ENCODE measurements around the gene PLEKHA6. TPM values are rescaled to one million over a fixed set of nuclear protein-coding genes. Genes with fewer than 3 reads are reported as not detected.

Gene PLEKHA6
- total RNA-seq, 1 experiment from 2014 or later = 5.5 TPM

GRCh38 chr1:204264805-204265204 lies 94.9 kb downstream of the PLEKHA6 start:
- no peaks in the 10 kb centered on the region for H3K27me3 ChIP-seq (ENCODE audit: control insufficient read depth, insufficient read depth, low read length)
- H3K36me3 ChIP-seq (ENCODE audit: control insufficient read depth, insufficient read depth, low read length) = no peaks in the 10 kb centered on the region
- H3K4me1 ChIP-seq (ENCODE audit: control insufficient read depth, insufficient read depth, low read length) = no peaks in the 10 kb centered on the region
- ChIA-PET CTCF (no interaction called here), POLR2A (no interaction called here)
- no peak overlapping the region for H3K27ac ChIP-seq (ENCODE audit: low read length)
- no peaks in the 10 kb centered on the region for H3K9me3 ChIP-seq (ENCODE audit: control insufficient read depth, insufficient read depth, low read depth, low read length)
- no peak overlapping the region for H3K4me3 ChIP-seq (ENCODE audit: low read depth in 2 of 2, low read length in 2 of 2)
- TF ChIP-seq REST (IDR thresholded peaks at IDR 0.05; ENCODE audit: insufficient read depth in 1 of 2, low read depth in 2 of 2, low read length in 1 of 2) (no peak), SIN3A (IDR thresholded peaks at IDR 0.05; ENCODE audit: borderline replicate concordance, insufficient read depth, low read depth, low read length) (no peak), CTCF (IDR thresholded peaks at IDR 0.05) (no peak), POLR2AphosphoS5 (IDR thresholded peaks at IDR 0.05; ENCODE audit: low read depth, low read length) (no peak), TCF7L2 (IDR thresholded peaks at IDR 0.05; ENCODE audit: low read depth, low read length) (no peak)
- intact Hi-C loops (cut with micrococcal nuclease; ENCODE audit: unreplicated experiment) (no loop called here), in situ Hi-C loops (cut with HindIII; ENCODE audit: low pct_unique_long_range_greater_than_20kb, low sequenced_read_pairs) (no loop called here)
- BruUV-seq (replicated peaks) = no TSS peak
- DNase-seq (ENCODE audit: low read depth, low spot score) (no peak), ATAC-seq (no peak)

- intact Hi-C loops (cut with micrococcal nuclease; ENCODE audit: unreplicated experiment) (no loop called here), in situ Hi-C loops (cut with HindIII; ENCODE audit: low pct_unique_long_range_greater_than_20kb, low sequenced_read_pairs) (no loop called here)
- ChIA-PET CTCF (no interaction called here), POLR2A (no interaction called here)
- ATAC-seq (no peak), DNase-seq (ENCODE audit: low read depth, low spot score) (no peak)
- Histone ChIP-seq H3K9me3 (ENCODE audit: control insufficient read depth, insufficient read depth, low read depth, low read length) (no peaks in the 10 kb centered on the region), H3K4me3 (ENCODE audit: low read depth in 2 of 2, low read length in 2 of 2) (no peak overlapping the region), H3K4me1 (ENCODE audit: control insufficient read depth, insufficient read depth, low read length) (no peaks in the 10 kb centered on the region), H3K27ac (ENCODE audit: low read length) (no peak overlapping the region), H3K36me3 (ENCODE audit: control insufficient read depth, insufficient read depth, low read length) (no peaks in the 10 kb centered on the region), H3K27me3 (ENCODE audit: control insufficient read depth, insufficient read depth, low read length) (no peaks in the 10 kb centered on the region)
- TF ChIP-seq TCF7L2 (IDR thresholded peaks at IDR 0.05; ENCODE audit: low read depth, low read length) (no peak), SIN3A (IDR thresholded peaks at IDR 0.05; ENCODE audit: borderline replicate concordance, insufficient read depth, low read depth, low read length) (no peak), REST (IDR thresholded peaks at IDR 0.05; ENCODE audit: insufficient read depth in 1 of 2, low read depth in 2 of 2, low read length in 1 of 2) (no peak), POLR2AphosphoS5 (IDR thresholded peaks at IDR 0.05; ENCODE audit: low read depth, low read length) (no peak)
- BruUV-seq (replicated peaks) = no TSS peak
These were observed 96.3 kb downstream of the PLEKHA6 start for GRCh38 chr1:204263254-204263910.

Measured in Panc1 (cell line).